ENCODE data around the gene PXDN. TPM values are rescaled to one million over a fixed set of nuclear protein-coding genes. Genes with fewer than 3 reads are reported as not detected.

The PXDN gene
- total RNA-seq, 1 experiment from 2014 or later, result 146 TPM

GRCh38 chr2:1582891-1583341 lies 161.4 kb downstream of the PXDN start (continued):
- TF ChIP-seq ERG (CRISPR knock-in tag; IDR thresholded peaks at IDR 0.05) (no peak), MLX (CRISPR knock-in tag; IDR thresholded peaks at IDR 0.05) (no peak), ARID4B (CRISPR knock-in tag; IDR thresholded peaks at IDR 0.05; ENCODE audit: borderline replicate concordance) (no peak)

GRCh38 chr2:1581965-1582625 lies 162.2 kb downstream of the PXDN start:
- DNase-seq (ENCODE audit: low spot score), result no peak
- peaks cover 13% of the 10 kb centered on the region for H3K4me1 Mint-ChIP-seq
- no peaks in the 10 kb centered on the region for H3K9me3 Mint-ChIP-seq
- ChIA-PET CTCF (interaction anchor here (0.6 to 0.7 kb wide), 2 partner anchors 31 to 34 kb away, joined by 4 read pairs; no protein-coding TSS in a partner anchor), POLR2A (no interaction called here)
- no peaks in the 10 kb centered on the region for H3K27me3 Mint-ChIP-seq (ENCODE audit: low read depth)
- no peak overlapping the region for H3K4me3 Mint-ChIP-seq
- TF ChIP-seq IRF1 (CRISPR knock-in tag; IDR thresholded peaks at IDR 0.05) (no peak), PRDM15 (CRISPR knock-in tag; IDR thresholded peaks at IDR 0.05) (no peak), SP1 (CRISPR knock-in tag; conservative IDR thresholded peaks at IDR 0.05) (no peak), SMAD3 (CRISPR knock-in tag; IDR thresholded peaks at IDR 0.05; ENCODE audit: borderline replicate concordance) (no peak), PRRX2 (CRISPR knock-in tag; IDR thresholded peaks at IDR 0.05) (no peak), ZMAT4 (CRISPR knock-in tag; IDR thresholded peaks at IDR 0.05) (no peak), TEAD4 (CRISPR knock-in tag; IDR thresholded peaks at IDR 0.05) (no peak), EMX1 (CRISPR knock-in tag; IDR thresholded peaks at IDR 0.05) (no peak), E2F1 (CRISPR knock-in tag; IDR thresholded peaks at IDR 0.05) (no peak), RELA (CRISPR knock-in tag; IDR thresholded peaks at IDR 0.05; ENCODE audit: borderline replicate concordance) (no peak), ATF3 (CRISPR knock-in tag; conservative IDR thresholded peaks at IDR 0.05) (no peak), ATF2 (CRISPR knock-in tag; IDR thresholded peaks at IDR 0.05; ENCODE audit: borderline replicate concordance, low read depth) (no peak), JAZF1 (CRISPR knock-in tag; IDR thresholded peaks at IDR 0.05) (no peak), RORB (CRISPR knock-in tag; IDR thresholded peaks at IDR 0.05) (no peak)
- peaks cover 4% of the 10 kb centered on the region; the same call in 1 of the 2 replicates for H3K36me3 Mint-ChIP-seq
- no peak for ATAC-seq
- peak overlapping the region; percentile 1 for H3K27ac Mint-ChIP-seq
